HepG2 (cell line): ENCODE results near the gene PIAS1. TPM values are rescaled to one million over a fixed set of nuclear protein-coding genes. Genes with fewer than 3 reads are reported as not detected.

Experiments
- ATAC-seq: fragments of 200-7000 bp; cut with Tn5 transposase; 3 replicates; pipeline ENCODE4 v1.9.1; 2020; ENCODE audit warnings: mild to moderate bottlenecking, moderate library complexity
- BruUV-seq: library from RNA; stranded (reverse); fragments of 400-500 nt; replicated peaks from 2 replicates; lab custom pipeline; 2021; lab: Mats Ljungman, UMichigan
- CTCF ChIA-PET: fragments of 300-600 bp; formaldehyde crosslinking; extraction: SDS; loops from one replicate; lab custom pipeline; 2021; ENCODE audit warnings: low total read pairs, inconsistent platforms, low intra/inter-chr PET ratio; lab: Yijun Ruan, JAX
- POLR2A ChIA-PET: fragments of 350-600 bp; sonication (Branson Sonifier 250); formaldehyde crosslinking; loops from one replicate; lab custom pipeline; 2020; ENCODE audit warnings: antibody characterized with exemption, inconsistent platforms; lab: Yijun Ruan, JAX
- DNase-seq: peaks from one replicate; pipeline ENCODE4 v3.0.0-alpha.2; 2015; ENCODE audit warnings: low spot score
- FAIRE-seq: peaks from 3 replicates; lab custom pipeline; 2011; peaks lifted over from hg19 to GRCh38; lab: Jason Lieb, UNC
- H2AFZ ChIP-seq: one replicate; pipeline ENCODE4 v1.6.1; 2011; ENCODE audit warnings: low read length, inconsistent platforms
- H3K27ac ChIP-seq: fragments of 300-600 bp; 3 replicates; pipeline ENCODE4 v1.8.0; 2011; ENCODE audit warnings: mixed run types, mild to moderate bottlenecking, mixed read lengths, low read length, inconsistent platforms; ENCODE audit not compliant: insufficient read depth; ENCODE audit errors: extremely low read length
- H3K27me3 ChIP-seq, 2 experiments: fragments of 200-600 bp in 1 of 2; 2 replicates in 1 of 2; 3 replicates in 1 of 2; pipeline versions ENCODE4 v1.6.0 to v1.8.0; 2011; ENCODE audit warnings: low read length in 2 of 2, mild to moderate bottlenecking in 2 of 2, moderate library complexity in 2 of 2, inconsistent platforms in 1 of 2; ENCODE audit not compliant: insufficient read depth in 2 of 2, control insufficient read depth in 1 of 2
- H3K36me3 ChIP-seq, 2 experiments: fragments of 200-600 bp in 1 of 2; replicated peaks in 1 of 2; 2 replicates in 1 of 2; 3 replicates in 1 of 2; pipeline versions ENCODE4 v1.5.1 to v1.8.0; 2011; ENCODE audit warnings: low read length in 2 of 2, inconsistent platforms in 1 of 2; ENCODE audit not compliant: insufficient read depth in 2 of 2, control insufficient read depth in 1 of 2
- H3K4me1 ChIP-seq: 2 replicates; pipeline ENCODE4 v1.5.1; 2012; ENCODE audit warnings: low read length, inconsistent platforms; ENCODE audit not compliant: insufficient read depth
- H3K4me2 ChIP-seq: 2 replicates; pipeline ENCODE4 v1.6.0; 2011; ENCODE audit warnings: low read depth, low read length, inconsistent platforms
- H3K4me3 ChIP-seq, 3 experiments: fragments of 200-600 bp in 1 of 3; sonication (generic), shearing (Covaris generic) in 1 of 3; replicated peaks in 1 of 3; 2 replicates each; pipeline ENCODE4 v1.5.1; 2011 to 2016; ENCODE audit warnings: low read length in 3 of 3, inconsistent platforms in 2 of 3, low read depth in 2 of 3, mild to moderate bottlenecking in 2 of 3, control low read depth in 1 of 3, mixed read lengths in 1 of 3; ENCODE audit not compliant: insufficient read depth in 1 of 3
- H3K79me2 ChIP-seq: one replicate; pipeline ENCODE4 v1.6.1; 2011; ENCODE audit warnings: low read length, inconsistent platforms; ENCODE audit not compliant: insufficient read depth
- H3K9ac ChIP-seq: 2 replicates; pipeline ENCODE4 v1.6.0; 2011; ENCODE audit warnings: mild to moderate bottlenecking, low read depth, low read length, inconsistent platforms; ENCODE audit not compliant: insufficient read depth
- H3K9me3 ChIP-seq: 2 replicates; pipeline ENCODE4 v1.5.1; 2012; ENCODE audit warnings: mild to moderate bottlenecking, low read length
- H4K20me1 ChIP-seq: 2 replicates; pipeline ENCODE4 v1.6.0; 2011; ENCODE audit warnings: inconsistent platforms, mild to moderate bottlenecking, low read length, moderate library complexity; ENCODE audit not compliant: insufficient read depth
- CREM ChIP-seq, 2 experiments: sonication (generic) in 1 of 2; formaldehyde crosslinking in 1 of 2; IDR thresholded peaks; 2 replicates each; pipeline versions ENCODE4 v1.4.0 to v1.6.1; 2016 to 2020; ENCODE audit warnings: antibody characterized with exemption in 1 of 2, mild to moderate bottlenecking in 1 of 2, missing genetic modification reagents in 1 of 2
- HOXA9 ChIP-seq: sonication (generic); formaldehyde crosslinking; IDR thresholded peaks from 2 replicates; pipeline ENCODE4 v1.8.1; 2022; ENCODE audit warnings: missing genetic modification reagents, mild to moderate bottlenecking, moderate library complexity, borderline replicate concordance
- MED8 ChIP-seq: sonication (generic); formaldehyde crosslinking; IDR thresholded peaks from 2 replicates; pipeline ENCODE4 v1.8.1; 2023; ENCODE audit warnings: mild to moderate bottlenecking, missing genetic modification reagents; ENCODE audit not compliant: insufficient replicate concordance
- NCOR1 ChIP-seq: fragments of 200-600 bp; sonication (generic); IDR thresholded peaks from 2 replicates; pipeline ENCODE4 v1.7.0; 2017; ENCODE audit warnings: antibody characterized with exemption, low read length, borderline replicate concordance
- NR0B2 ChIP-seq: sonication (generic); formaldehyde crosslinking; IDR thresholded peaks from 2 replicates; pipeline ENCODE4 v1.4.0; 2020; ENCODE audit warnings: mild to moderate bottlenecking, missing genetic modification reagents
- RORA ChIP-seq: sonication (generic); formaldehyde crosslinking; IDR thresholded peaks from 2 replicates; pipeline ENCODE4 v1.5.0; 2020; ENCODE audit warnings: mild to moderate bottlenecking, missing genetic modification reagents, moderate library complexity
- SMYD3 ChIP-seq: sonication (generic); formaldehyde crosslinking; IDR thresholded peaks from 2 replicates; pipeline ENCODE4 v1.8.1; 2023; ENCODE audit warnings: mild to moderate bottlenecking, missing genetic modification reagents
- SOX6 ChIP-seq, 2 experiments: fragments of 450-650 bp in 1 of 2; sonication (generic) in 1 of 2; formaldehyde crosslinking in 1 of 2; IDR thresholded peaks; 2 replicates each; pipeline versions ENCODE4 v1.4.0 to v1.6.1; 2017 to 2020; ENCODE audit warnings: antibody characterized with exemption in 1 of 2, mild to moderate bottlenecking in 1 of 2, missing genetic modification reagents in 1 of 2
- SYNCRIP ChIP-seq: fragments of 200-400 bp; formaldehyde crosslinking; IDR thresholded peaks from 2 replicates; pipeline ENCODE4 v1.6.1; 2018; ENCODE audit warnings: mild to moderate bottlenecking, low read depth, low read length; ENCODE audit not compliant: insufficient read depth
- ZBTB26 ChIP-seq: IDR thresholded peaks from 2 replicates; pipeline ENCODE4 v1.6.1; 2016; ENCODE audit warnings: missing compliant biosample characterization, missing genetic modification reagents, borderline replicate concordance
- ZFP37 ChIP-seq: sonication (generic); formaldehyde crosslinking; IDR thresholded peaks from 2 replicates; pipeline ENCODE4 v1.4.0; 2020; ENCODE audit warnings: missing genetic modification reagents, borderline replicate concordance
- ZFP41 ChIP-seq: sonication (generic); formaldehyde crosslinking; IDR thresholded peaks from 2 replicates; pipeline ENCODE4 v1.4.0; 2020; ENCODE audit warnings: mild to moderate bottlenecking, missing genetic modification reagents, borderline replicate concordance
- ZNF335 ChIP-seq: sonication (generic); formaldehyde crosslinking; IDR thresholded peaks from 2 replicates; pipeline ENCODE4 v1.4.0; 2020; ENCODE audit warnings: missing genetic modification reagents
- ZNF446 ChIP-seq: sonication (generic); formaldehyde crosslinking; IDR thresholded peaks from 2 replicates; pipeline ENCODE4 v1.5.0; 2020; ENCODE audit warnings: mild to moderate bottlenecking, missing genetic modification reagents
- WGBS: methylation state at CpG from one replicate; pipeline ENCODE4 v1.1.6; 2017; ENCODE audit warnings: low lambda C conversion rate; 5-methylcytosine and 5-hydroxymethylcytosine counted together
- in situ Hi-C: cut with HindIII; loops from 2 replicates; pipeline ENCODE4 v1.10.0; 2017; ENCODE audit warnings: low pct_unique_long_range_greater_than_20kb; ENCODE audit not compliant: extremely low pct_ligation_motif_present
- intact Hi-C: fragments of 100-400 bp; cut with micrococcal nuclease; formaldehyde crosslinking; loops from one replicate; pipeline ENCODE4 v1.10.0; 2022; ENCODE audit not compliant: unreplicated experiment
- polyA plus RNA-seq, 8 experiments: library from polyadenylated mRNA; depleted of rRNA in 3 of 8; stranded (reverse) in 7 of 8; unstranded in 1 of 8; fragments of >200 nt; fragmentation: Illumina TruSeq in 4 of 8; extraction: Trizol in 4 of 8; gene quantifications; 2 replicates each; pipeline versions ENCODE4 v1.2.1 to v1.2.3, GENCODE V29; 2011 to 2016; ENCODE audit warnings: low read depth in 4 of 8, missing spikeins in 1 of 8, mixed read lengths in 1 of 8; ENCODE audit not compliant: insufficient read depth in 1 of 8
- total RNA-seq, 5 experiments: library from RNA; depleted of rRNA; stranded (reverse); fragments of >200 nt; fragmentation: Illumina TruSeq; extraction: Trizol; gene quantifications; 2 replicates each; pipeline ENCODE4 v1.2.3, GENCODE V29; 2016; ENCODE audit warnings: low read depth in 1 of 5

PIAS1 gene
- total and polyA plus RNA-seq, 2 of the 13 experiments (the other 11 are each of a cell fraction or from before 2014, with no cell fraction given), result 20.7 to 33.7 TPM

GRCh38 chr15:68209735-68210408 lies 155.8 kb downstream of the PIAS1 start:
- POLR2A ChIA-PET, result no interaction called here
- Histone ChIP-seq H3K9ac (no peak overlapping the region), H3K36me3 (peaks cover 3 to 13% of the 10 kb centered on the region in 2 experiments; a peak in 4 of 5 replicates), H3K4me3 (no peak overlapping the region), H3K27me3 (no peaks in the 10 kb centered on the region), H3K27ac (no peak overlapping the region), H3K4me1 (peaks cover 17% of the 10 kb centered on the region), H3K79me2 (no peaks in the 10 kb centered on the region), H3K9me3 (no peaks in the 10 kb centered on the region), H4K20me1 (0 out of 2 replicates have a peak, but pooled peaks cover 6% of the 10 kb centered on the region), H3K4me2 (no peak overlapping the region), H2AFZ (no peak overlapping the region)
- DNase-seq, result no peak
- 88% methylated on average over 12 of the region's 13 CpGs for WGBS
- no peak for TF ChIP-seq SOX6 (IDR thresholded peaks at IDR 0.05)
- no peak for TF ChIP-seq SOX6 (CRISPR knock-in tag; IDR thresholded peaks at IDR 0.05)
- no peak for TF ChIP-seq RORA (CRISPR knock-in tag)
- no peak for TF ChIP-seq NR0B2 (CRISPR knock-in tag)
- no peak for TF ChIP-seq ZBTB26 (CRISPR knock-in tag)
- no peak for TF ChIP-seq ZFP41 (CRISPR knock-in tag)
- no peak for TF ChIP-seq CREM (IDR thresholded peaks at IDR 0.05)
- TF ChIP-seq CREM (CRISPR knock-in tag; IDR thresholded peaks at IDR 0.05), result no peak
- no peak for TF ChIP-seq SMYD3 (CRISPR knock-in tag)
- no peak for TF ChIP-seq HOXA9 (CRISPR knock-in tag)
- TF ChIP-seq MED8, result no peak
- no peak for TF ChIP-seq ZFP37 (CRISPR knock-in tag)
- TF ChIP-seq SYNCRIP, result no peak
- TF ChIP-seq ZNF446 (CRISPR knock-in tag), result no peak
- TF ChIP-seq ZNF335 (CRISPR knock-in tag), result no peak
- TF ChIP-seq NCOR1, result no peak
- intact Hi-C loops (loop anchor here (1.0 kb wide), 1 partner anchor 15 kb away; no protein-coding TSS in a partner anchor), in situ Hi-C loops (no loop called here)
- CTCF ChIA-PET, result interaction anchor here (1.6 kb wide), 1 partner anchor 15 kb away, joined by 9 read pairs; no protein-coding TSS in a partner anchor
- BruUV-seq, result no TSS peak
- FAIRE-seq, result no peak
- ATAC-seq, result no peak
